Sciatic nerve (tissue), 2 donors: ENCODE measurements around the gene PRPF8. TPM values are rescaled to one million over a fixed set of nuclear protein-coding genes. Genes with fewer than 3 reads are reported as not detected.
"Not testable (repeated sequence)": the region's sequence is repeated elsewhere in the genome, so short reads cannot be mapped to it uniquely, and the experiment has no call there.

Source experiments
- ATAC-seq: fragments of 200-7000 bp; cut with Tn5 transposase; one replicate; pipeline ENCODE4 v1.9.1; 2020; ENCODE audit warnings: mild to moderate bottlenecking, moderate library complexity
- DNase-seq: peaks from one replicate; pipeline ENCODE4 v3.0.0-alpha.2; 2020; ENCODE audit warnings: low spot score
- intact Hi-C: fragments of 100-400 bp; cut with DNase I; formaldehyde crosslinking; loops from one replicate; pipeline ENCODE4 v1.14.2; 2022
- total RNA-seq: library from RNA; stranded (reverse); fragmentation: NEBNext Ultra II Directional; extraction: Animal tissue kit (Norgen Biotek cat#: 25700); gene quantifications from one replicate; pipeline ENCODE4 v1.2.1, GENCODE V29; 2021
- donor health status: DM: no; HTN: no; CAD: no.
- donor health status: DM: no; HTN: no; CAD: no.

The PRPF8 gene
- total RNA-seq, 1 donor from 2014 or later = 285 TPM

GRCh38 chr17:1705004-1705403 lies 20.3 kb upstream of the PRPF8 start:
- DNase-seq (no peak), ATAC-seq (no peak)
- intact Hi-C loops = no loop called here

- intact Hi-C loops = no loop called here
- DNase-seq (no peak), ATAC-seq (no peak)
Measured at GRCh38 chr17:1703063-1703462, 18.4 kb upstream of the PRPF8 start.

- ATAC-seq, intact Hi-C loops, DNase-seq: not testable (repeated sequence)
Measured at GRCh38 chr17:1699891-1700290, 15.2 kb upstream of the PRPF8 start.

GRCh38 chr17:1697681-1698080 lies 13.0 kb upstream of the PRPF8 start:
- no peak for ATAC-seq
- intact Hi-C loops = no loop called here
- DNase-seq = no peak

- intact Hi-C loops = no loop called here
- DNase-seq (no peak), ATAC-seq (no peak)
Measured at GRCh38 chr17:1695365-1695764, 10.7 kb upstream of the PRPF8 start.

GRCh38 chr17:1693339-1693738 lies 8.7 kb upstream of the PRPF8 start:
- DNase-seq (no peak), ATAC-seq (no peak)
- intact Hi-C loops = no loop called here

GRCh38 chr17:1690544-1691221 lies 6.0 kb upstream of the PRPF8 start:
- DNase-seq = no peak
- intact Hi-C loops = no loop called here
- no peak for ATAC-seq

- intact Hi-C loops, ATAC-seq, DNase-seq: not testable (repeated sequence)
Measured at GRCh38 chr17:1688405-1688804, 3.7 kb upstream of the PRPF8 start.

- ATAC-seq (no peak), DNase-seq (no peak)
- intact Hi-C loops = no loop called here
Measured at GRCh38 chr17:1686086-1686485, 1.4 kb upstream of the PRPF8 start.

GRCh38 chr17:1683459-1683858 lies 1.2 kb downstream of the PRPF8 start:
- DNase-seq (no peak), ATAC-seq (no peak)
- intact Hi-C loops = no loop called here

GRCh38 chr17:1676401-1676800 lies 8.3 kb downstream of the PRPF8 start:
- ATAC-seq = no peak
- intact Hi-C loops = no loop called here

GRCh38 chr17:1673041-1673785 lies 11.5 kb downstream of the PRPF8 start:
- DNase-seq = no peak
- intact Hi-C loops = no loop called here
- ATAC-seq = no peak

More at GRCh38 chr17:1676401-1676800, 8.3 kb downstream of the PRPF8 start:
- no peak for DNase-seq

- ATAC-seq, DNase-seq, intact Hi-C loops: not testable (repeated sequence)
Measured at GRCh38 chr17:1663934-1664333, 20.7 kb downstream of the PRPF8 start.

- DNase-seq = no peak
- intact Hi-C loops = no loop called here
- no peak for ATAC-seq
Measured at GRCh38 chr17:1661045-1661444, 23.6 kb downstream of the PRPF8 start.

- DNase-seq = no peak
- intact Hi-C loops = no loop called here
- ATAC-seq = no peak
Measured at GRCh38 chr17:1658100-1658499, 26.6 kb downstream of the PRPF8 start.

GRCh38 chr17:1653735-1654134 lies 30.9 kb downstream of the PRPF8 start:
- intact Hi-C loops = no loop called here
- DNase-seq (no peak), ATAC-seq (no peak)

- intact Hi-C loops, ATAC-seq, DNase-seq: not testable (repeated sequence)
Measured at GRCh38 chr17:1652794-1653193, 31.9 kb downstream of the PRPF8 start.

- no peak for DNase-seq
- no peak for ATAC-seq
- intact Hi-C loops = no loop called here
Measured at GRCh38 chr17:1651559-1651844, 33.2 kb downstream of the PRPF8 start.

GRCh38 chr17:1650731-1651558 lies 33.7 kb downstream of the PRPF8 start:
- DNase-seq = no peak
- ATAC-seq = no peak
- intact Hi-C loops = no loop called here
